ENCODE measurements around the gene IQSEC3.

The IQSEC3 gene

GRCh38 chr12:155646-156045 lies 89.1 kb downstream of the IQSEC3 start:
- no peak overlapping the region for H3K4me3 Mint-ChIP-seq
- intact Hi-C loops (cut with micrococcal nuclease) = no loop called here
- H3K9me3 Mint-ChIP-seq = no peaks in the 10 kb centered on the region
- peaks cover 7% of the 10 kb centered on the region for H3K27me3 Mint-ChIP-seq
- H3K4me1 Mint-ChIP-seq (ENCODE audit: low read depth) = peaks cover 14% of the 10 kb centered on the region
- H3K36me3 Mint-ChIP-seq (ENCODE audit: low read depth) = no peaks in the 10 kb centered on the region
- no peak overlapping the region for H3K27ac Mint-ChIP-seq

DNA sequence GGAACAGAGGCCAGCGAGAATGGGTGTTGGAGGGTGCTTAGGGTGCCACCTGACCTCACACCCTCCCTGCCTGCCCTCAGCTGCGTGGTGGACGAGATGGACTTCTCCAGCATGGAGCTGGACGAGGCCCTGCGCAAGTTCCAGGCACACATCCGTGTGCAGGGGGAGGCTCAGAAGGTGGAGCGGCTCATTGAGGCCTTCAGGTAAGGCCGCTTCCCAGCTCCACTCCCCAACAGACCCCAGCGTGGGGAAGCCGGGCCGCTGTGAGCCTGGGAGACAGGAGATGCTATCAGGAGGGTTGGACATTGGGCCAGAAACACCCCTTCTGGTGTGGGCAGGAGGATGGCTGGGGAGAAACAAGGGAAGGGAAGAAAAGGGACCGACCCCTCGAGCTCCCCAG lies 90.4 kb downstream of the IQSEC3 start:
- Mint-ChIP-seq H3K27me3 (peaks cover 1% of the 10 kb centered on the region), H3K27ac (no peak overlapping the region), H3K36me3 (ENCODE audit: low read depth) (no peaks in the 10 kb centered on the region), H3K4me3 (no peak overlapping the region), H3K4me1 (ENCODE audit: low read depth) (peaks cover 14% of the 10 kb centered on the region), H3K9me3 (no peaks in the 10 kb centered on the region)
- intact Hi-C loops (cut with micrococcal nuclease) = no loop called here

DNA sequence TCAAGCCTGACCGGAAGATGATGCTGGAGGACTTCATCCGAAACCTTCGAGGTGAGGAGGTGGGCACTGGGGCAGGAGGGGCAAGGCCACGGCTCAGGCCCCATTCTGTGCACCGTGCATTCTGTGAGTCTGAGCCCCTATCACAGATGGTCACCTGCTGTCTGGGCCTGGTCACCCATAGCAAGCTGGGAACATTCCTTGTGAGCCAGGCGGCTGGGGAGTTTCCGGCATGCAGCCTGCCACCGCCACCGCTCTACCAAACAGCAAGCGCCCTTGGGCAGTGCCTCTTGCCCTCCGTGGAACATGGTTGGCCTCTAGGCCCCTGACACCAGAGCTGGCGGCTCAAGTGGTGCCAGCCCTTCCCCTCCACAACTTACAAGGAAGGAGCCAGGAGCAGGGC lies 91.1 kb downstream of the IQSEC3 start:
- Mint-ChIP-seq H3K27ac (no peak overlapping the region), H3K36me3 (ENCODE audit: low read depth) (no peaks in the 10 kb centered on the region), H3K9me3 (no peaks in the 10 kb centered on the region), H3K4me1 (ENCODE audit: low read depth) (peaks cover 14% of the 10 kb centered on the region), H3K4me3 (no peak overlapping the region), H3K27me3 (peaks cover 3% of the 10 kb centered on the region)
- intact Hi-C loops (cut with micrococcal nuclease) = no loop called here

GRCh38 chr12:159156-159782 lies 92.7 kb downstream of the IQSEC3 start:
- peaks cover 3% of the 10 kb centered on the region for H3K27me3 Mint-ChIP-seq
- intact Hi-C loops (cut with micrococcal nuclease) = no loop called here
- no peak overlapping the region for H3K4me3 Mint-ChIP-seq
- peaks cover 14% of the 10 kb centered on the region for H3K4me1 Mint-ChIP-seq (ENCODE audit: low read depth)
- H3K27ac Mint-ChIP-seq = peak overlapping the region; percentile 30
- H3K36me3 Mint-ChIP-seq (ENCODE audit: low read depth) = no peaks in the 10 kb centered on the region
- H3K9me3 Mint-ChIP-seq = no peaks in the 10 kb centered on the region

DNA sequence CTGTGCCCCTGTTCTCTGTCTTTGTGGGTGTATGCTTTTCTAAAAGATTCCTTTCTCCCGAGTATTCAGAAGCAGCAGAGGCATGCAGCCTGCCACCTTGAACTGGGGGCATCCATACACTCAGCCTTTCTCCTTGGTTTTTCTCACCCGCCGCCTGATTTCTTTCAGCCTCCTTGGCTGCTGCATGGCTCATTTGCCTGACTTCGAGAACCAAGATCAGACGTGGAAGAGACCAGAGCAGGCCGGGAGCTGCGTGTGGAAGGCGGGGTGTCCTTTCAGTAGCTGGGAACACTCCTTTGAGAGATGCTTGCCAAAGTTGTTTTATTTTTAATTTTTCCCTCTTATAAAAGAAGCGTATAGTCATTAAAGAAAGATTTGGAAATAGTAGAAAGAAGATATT lies 94.3 kb downstream of the IQSEC3 start:
- Mint-ChIP-seq H3K27me3 (peaks cover 3% of the 10 kb centered on the region), H3K36me3 (ENCODE audit: low read depth) (no peaks in the 10 kb centered on the region), H3K9me3 (no peaks in the 10 kb centered on the region), H3K27ac (no peak overlapping the region), H3K4me1 (ENCODE audit: low read depth) (peaks cover 14% of the 10 kb centered on the region), H3K4me3 (no peak overlapping the region)
- intact Hi-C loops (cut with micrococcal nuclease) = no loop called here

DNA sequence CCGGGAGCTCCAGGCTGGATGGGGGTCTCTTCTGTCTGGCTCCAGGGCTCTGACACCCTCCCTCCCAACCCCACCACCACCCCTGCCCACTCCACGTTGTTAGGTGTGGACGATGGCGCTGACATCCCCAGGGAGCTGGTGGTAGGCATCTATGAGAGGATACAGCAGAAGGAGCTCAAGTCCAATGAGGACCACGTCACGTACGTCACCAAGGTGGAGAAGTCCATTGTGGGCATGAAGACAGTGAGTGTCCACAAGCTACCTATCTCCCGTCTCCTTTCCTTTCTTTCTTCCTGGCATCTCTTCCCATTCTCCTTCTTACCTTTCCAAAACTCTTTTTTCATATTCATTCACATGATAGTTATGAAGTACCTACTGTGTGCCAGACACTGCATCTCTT lies 95.3 kb downstream of the IQSEC3 start:
- no peak overlapping the region for H3K4me3 Mint-ChIP-seq
- H3K36me3 Mint-ChIP-seq (ENCODE audit: low read depth) = no peaks in the 10 kb centered on the region
- no peaks in the 10 kb centered on the region for H3K9me3 Mint-ChIP-seq
- H3K27me3 Mint-ChIP-seq = peaks cover 3% of the 10 kb centered on the region
- peaks cover 14% of the 10 kb centered on the region for H3K4me1 Mint-ChIP-seq (ENCODE audit: low read depth)
- no peak overlapping the region for H3K27ac Mint-ChIP-seq
- intact Hi-C loops (cut with micrococcal nuclease) = no loop called here

- no peak overlapping the region for H3K27ac Mint-ChIP-seq
- intact Hi-C loops (cut with micrococcal nuclease) = no loop called here
- no peak overlapping the region for H3K4me3 Mint-ChIP-seq
- no peaks in the 10 kb centered on the region for H3K9me3 Mint-ChIP-seq
- H3K4me1 Mint-ChIP-seq (ENCODE audit: low read depth) = peaks cover 15% of the 10 kb centered on the region
- no peaks in the 10 kb centered on the region for H3K36me3 Mint-ChIP-seq (ENCODE audit: low read depth)
- H3K27me3 Mint-ChIP-seq = peaks cover 4% of the 10 kb centered on the region
These were observed 96.1 kb downstream of the IQSEC3 start for GRCh38 chr12:162467-163307.

- H3K9me3 Mint-ChIP-seq = no peaks in the 10 kb centered on the region
- no peak overlapping the region for H3K27ac Mint-ChIP-seq
- no peak overlapping the region for H3K4me3 Mint-ChIP-seq
- H3K4me1 Mint-ChIP-seq (ENCODE audit: low read depth) = peaks cover 20% of the 10 kb centered on the region
- intact Hi-C loops (cut with micrococcal nuclease) = no loop called here
- H3K36me3 Mint-ChIP-seq (ENCODE audit: low read depth) = no peaks in the 10 kb centered on the region
- H3K27me3 Mint-ChIP-seq = peaks cover 4% of the 10 kb centered on the region
These were observed 96.9 kb downstream of the IQSEC3 start for GRCh38 chr12:163406-163986.

DNA sequence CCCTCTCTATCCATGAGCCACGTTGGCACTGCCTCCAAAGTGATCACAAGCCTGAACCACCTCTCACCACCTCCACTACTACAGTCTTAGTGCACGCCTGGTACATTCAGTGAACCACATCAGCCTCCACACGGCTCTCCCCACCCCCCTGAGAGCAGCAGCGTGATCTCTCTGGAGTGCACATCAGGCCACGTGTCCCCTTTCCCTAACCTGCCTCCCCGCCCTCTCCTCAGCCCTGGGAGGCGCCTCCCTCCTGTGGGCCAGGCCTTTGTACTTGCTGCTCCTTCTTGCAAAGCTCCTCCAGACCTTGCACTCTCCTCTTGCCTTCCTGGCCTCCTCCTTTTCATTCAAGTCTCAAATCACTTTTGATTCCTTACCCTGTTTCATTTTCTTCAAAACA lies 97.6 kb downstream of the IQSEC3 start:
- Mint-ChIP-seq H3K27ac (no peak overlapping the region), H3K27me3 (peaks cover 10% of the 10 kb centered on the region), H3K9me3 (no peaks in the 10 kb centered on the region), H3K4me3 (no peak overlapping the region), H3K36me3 (ENCODE audit: low read depth) (no peaks in the 10 kb centered on the region), H3K4me1 (ENCODE audit: low read depth) (peaks cover 20% of the 10 kb centered on the region)
- intact Hi-C loops (cut with micrococcal nuclease) = no loop called here

GRCh38 chr12:165862-166368 lies 99.3 kb downstream of the IQSEC3 start:
- H3K9me3 Mint-ChIP-seq = no peaks in the 10 kb centered on the region
- H3K4me3 Mint-ChIP-seq = no peak overlapping the region
- no peak overlapping the region for H3K27ac Mint-ChIP-seq
- intact Hi-C loops (cut with micrococcal nuclease) = no loop called here
- H3K36me3 Mint-ChIP-seq (ENCODE audit: low read depth) = no peaks in the 10 kb centered on the region
- peaks cover 18% of the 10 kb centered on the region for H3K4me1 Mint-ChIP-seq (ENCODE audit: low read depth)
- peaks cover 22% of the 10 kb centered on the region for H3K27me3 Mint-ChIP-seq

- no peak overlapping the region for H3K27ac Mint-ChIP-seq
- H3K36me3 Mint-ChIP-seq (ENCODE audit: low read depth) = no peaks in the 10 kb centered on the region
- peaks cover 28% of the 10 kb centered on the region for H3K27me3 Mint-ChIP-seq
- no peak overlapping the region for H3K4me3 Mint-ChIP-seq
- intact Hi-C loops (cut with micrococcal nuclease) = no loop called here
- H3K9me3 Mint-ChIP-seq = no peaks in the 10 kb centered on the region
- peaks cover 21% of the 10 kb centered on the region for H3K4me1 Mint-ChIP-seq (ENCODE audit: low read depth)
These were observed 100.0 kb downstream of the IQSEC3 start for GRCh38 chr12:166425-167075.

- intact Hi-C loops (cut with micrococcal nuclease) = no loop called here
These were observed 101.5 kb downstream of the IQSEC3 start for GRCh38 chr12:167959-168600.

GRCh38 chr12:168763-169525 lies 102.4 kb downstream of the IQSEC3 start:
- intact Hi-C loops (cut with micrococcal nuclease) = no loop called here
- no peak overlapping the region for H3K27ac Mint-ChIP-seq
- no peaks in the 10 kb centered on the region for H3K36me3 Mint-ChIP-seq (ENCODE audit: low read depth)
- H3K27me3 Mint-ChIP-seq = peaks cover 41% of the 10 kb centered on the region
- H3K9me3 Mint-ChIP-seq = no peaks in the 10 kb centered on the region
- peaks cover 37% of the 10 kb centered on the region for H3K4me1 Mint-ChIP-seq (ENCODE audit: low read depth)
- H3K4me3 Mint-ChIP-seq = no peak overlapping the region

More at GRCh38 chr12:167959-168600, 101.5 kb downstream of the IQSEC3 start:
- Mint-ChIP-seq H3K4me3 (no peak overlapping the region), H3K36me3 (ENCODE audit: low read depth) (no peaks in the 10 kb centered on the region), H3K27me3 (peaks cover 38% of the 10 kb centered on the region), H3K27ac (no peak overlapping the region), H3K9me3 (no peaks in the 10 kb centered on the region), H3K4me1 (ENCODE audit: low read depth) (peaks cover 36% of the 10 kb centered on the region)

Data from dendritic cell treated with granulocyte-macrophage colony-stimulating factor and Interleukin-4, amounts not matched to agents 40 ng/mL and 50 ng/mL, for 4 days (primary cell).